Left ventricle myocardium inferior (tissue), 1 donor: Measurements from ENCODE around the gene SLC66A3. TPM values are rescaled to one million over a fixed set of nuclear protein-coding genes. Genes with fewer than 3 reads are reported as not detected.
"Not testable (repeated sequence)": the region's sequence is repeated elsewhere in the genome, so short reads cannot be mapped to it uniquely, and the experiment has no call there.

ENCODE experiments used
- DNase-seq: peaks from one replicate; pipeline ENCODE4 v3.0.0-alpha.2; 2020
- H3K27ac ChIP-seq: fragments of 200-600 bp; replicated peaks from 2 replicates; pipeline ENCODE4 v1.8.0; 2021
- H3K27me3 ChIP-seq: fragments of 200-600 bp; 2 replicates; pipeline ENCODE4 v1.8.0; 2021; ENCODE audit warnings: low read depth
- H3K36me3 ChIP-seq: fragments of 200-600 bp; 2 replicates; pipeline ENCODE4 v1.8.0; 2021
- H3K4me1 ChIP-seq: fragments of 200-600 bp; 2 replicates; pipeline ENCODE4 v1.8.0; 2021
- H3K4me3 ChIP-seq: fragments of 200-600 bp; 2 replicates; pipeline ENCODE4 v1.8.0; 2021; ENCODE audit warnings: mild to moderate bottlenecking, moderate library complexity
- H3K9me3 ChIP-seq: fragments of 200-600 bp; replicated peaks from 2 replicates; pipeline ENCODE4 v1.8.0; 2021
- CTCF ChIP-seq: fragments of 200-600 bp; IDR thresholded peaks from 2 replicates; pipeline ENCODE4 v1.8.0; 2021; ENCODE audit warnings: antibody characterized with exemption, mild to moderate bottlenecking, borderline replicate concordance
- intact Hi-C: fragments of 100-400 bp; cut with micrococcal nuclease; formaldehyde crosslinking; loops from one replicate; pipeline ENCODE4 v1.11.0; 2022
- total RNA-seq: library from RNA; stranded (reverse); fragmentation: NEBNext Ultra II Directional; extraction: Animal tissue kit (Norgen Biotek cat#: 25700); gene quantifications from one replicate; pipeline ENCODE4 v1.2.1, GENCODE V29; 2021
- donor health status: DM: no; HTN: yes; CAD: no; lungs with severe emphysema.

Gene SLC66A3
- total RNA-seq, 1 donor from 2014 or later, result 7.8 TPM

GRCh38 chr2:11160256-11160655 lies 5.0 kb downstream of the SLC66A3 start:
- H3K36me3 ChIP-seq, result peaks cover 5% of the 10 kb centered on the region
- H3K27ac ChIP-seq, result no peak overlapping the region
- H3K27me3 ChIP-seq, result no peaks in the 10 kb centered on the region
- no peaks in the 10 kb centered on the region for H3K9me3 ChIP-seq
- intact Hi-C loops, result no loop called here
- no peak for TF ChIP-seq CTCF
- H3K4me1 ChIP-seq, result peaks cover 19% of the 10 kb centered on the region
- no peak for DNase-seq
- no peak overlapping the region for H3K4me3 ChIP-seq

DNA sequence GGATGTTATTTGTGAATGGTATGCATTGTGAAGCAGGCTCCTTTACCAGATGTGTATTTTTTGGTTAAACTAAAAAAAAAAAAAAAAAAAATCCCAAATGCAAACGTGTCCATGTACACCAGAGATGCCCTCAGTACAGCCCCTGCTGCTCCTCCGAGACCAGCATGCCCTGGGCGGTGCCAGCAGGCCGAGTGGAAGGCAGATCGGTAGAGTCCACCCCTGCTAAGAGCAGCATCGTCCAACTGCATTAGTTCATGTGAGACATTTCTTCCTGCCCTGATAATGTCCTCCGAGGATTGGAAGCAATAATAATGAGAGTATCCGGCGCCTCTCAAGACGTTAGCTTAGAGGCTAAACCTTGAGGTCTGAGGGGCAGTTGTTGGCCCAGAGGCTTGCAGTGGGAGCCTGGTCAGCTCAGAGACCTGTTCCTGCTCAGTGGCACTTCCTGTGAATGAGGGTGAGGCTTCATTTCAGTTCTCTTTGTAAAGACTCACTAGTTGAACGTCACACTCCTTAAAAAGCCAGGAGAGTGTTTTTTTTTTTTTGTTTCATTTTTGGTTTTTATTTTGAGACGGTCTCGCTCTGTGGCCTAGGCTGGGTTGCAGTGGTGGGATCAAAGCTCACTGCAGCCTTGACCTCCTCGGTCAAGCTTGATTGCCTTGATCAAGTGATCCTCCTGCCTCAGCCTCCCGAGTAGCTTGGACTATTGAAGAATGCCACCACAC lies 5.6 kb downstream of the SLC66A3 start:
- H3K27me3 ChIP-seq, result no peaks in the 10 kb centered on the region
- DNase-seq, result no peak

DNA sequence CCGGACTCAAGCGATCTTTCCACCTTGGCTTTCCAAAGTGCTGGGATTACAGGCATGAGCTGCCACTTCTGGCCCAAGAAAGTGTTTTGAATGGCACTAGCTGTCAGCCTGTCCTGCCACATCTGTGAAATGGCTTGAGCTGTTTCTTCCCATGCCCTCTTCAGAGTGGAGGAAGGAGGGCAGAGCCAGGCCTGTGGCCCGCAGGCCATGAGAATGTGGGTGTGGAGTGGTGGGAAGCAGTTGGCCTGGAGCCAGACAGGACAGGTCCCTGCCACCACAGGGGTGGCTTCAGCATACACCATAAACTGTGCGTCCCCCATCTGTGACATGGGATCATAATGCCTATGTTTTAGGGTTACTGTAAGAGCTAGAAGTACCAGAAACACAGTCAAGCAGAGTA lies 6.5 kb downstream of the SLC66A3 start:
- H3K27me3 ChIP-seq, result no peaks in the 10 kb centered on the region
- intact Hi-C loops, result no loop called here
- TF ChIP-seq CTCF, result no peak
- H3K4me3 ChIP-seq, result no peak overlapping the region
- DNase-seq, result no peak
- peaks cover 5% of the 10 kb centered on the region for H3K36me3 ChIP-seq
- H3K4me1 ChIP-seq, result peaks cover 5% of the 10 kb centered on the region
- no peaks in the 10 kb centered on the region for H3K9me3 ChIP-seq
- H3K27ac ChIP-seq, result peak overlapping the region; percentile 43

More for the DNA sequence above, 5.6 kb downstream of the SLC66A3 start:
- intact Hi-C loops, result no loop called here
- no peaks in the 10 kb centered on the region for H3K9me3 ChIP-seq
- no peak for TF ChIP-seq CTCF
- peak overlapping the region; percentile 43 for H3K27ac ChIP-seq
- peaks cover 5% of the 10 kb centered on the region for H3K36me3 ChIP-seq
- no peak overlapping the region for H3K4me3 ChIP-seq
- peaks cover 13% of the 10 kb centered on the region for H3K4me1 ChIP-seq

GRCh38 chr2:11163439-11164317 lies 8.4 kb downstream of the SLC66A3 start:
- Histone ChIP-seq H3K4me3 (no peak overlapping the region), H3K9me3 (no peaks in the 10 kb centered on the region), H3K27me3 (no peaks in the 10 kb centered on the region), H3K27ac (no peak overlapping the region), H3K4me1 (no peaks in the 10 kb centered on the region), H3K36me3 (peaks cover 5% of the 10 kb centered on the region)
- intact Hi-C loops, result no loop called here
- no peak for TF ChIP-seq CTCF
- no peak for DNase-seq

GRCh38 chr2:11165046-11165445 lies 9.8 kb downstream of the SLC66A3 start:
- H3K4me1 ChIP-seq, DNase-seq, H3K27ac ChIP-seq, intact Hi-C loops, H3K9me3 ChIP-seq, H3K4me3 ChIP-seq, H3K36me3 ChIP-seq, H3K27me3 ChIP-seq: not testable (repeated sequence)

DNA sequence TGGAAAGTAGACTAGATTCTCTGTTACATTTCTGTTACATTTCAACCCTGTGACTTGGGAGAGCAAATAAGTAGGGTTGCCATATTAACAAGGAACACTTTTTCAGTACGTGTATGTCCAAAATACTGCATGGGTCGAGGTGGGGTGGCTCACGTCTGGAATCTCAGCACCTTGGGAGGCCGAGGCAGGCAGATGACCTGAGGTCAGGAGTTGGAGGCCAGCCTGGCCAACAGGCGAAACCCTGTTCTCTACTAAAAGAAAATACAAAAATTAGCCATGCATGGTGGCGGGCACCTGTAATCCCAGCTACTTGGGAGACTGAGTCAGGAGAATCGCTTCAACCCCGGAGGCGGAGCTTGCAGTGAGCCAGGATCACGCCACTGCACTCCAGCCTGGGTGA lies 11.2 kb downstream of the SLC66A3 start:
- H3K4me3 ChIP-seq, result no peak overlapping the region
- H3K27me3 ChIP-seq, result no peaks in the 10 kb centered on the region
- no peak overlapping the region for H3K27ac ChIP-seq
- H3K36me3 ChIP-seq, result peaks cover 5% of the 10 kb centered on the region
- no peak for DNase-seq
- H3K9me3 ChIP-seq, result no peaks in the 10 kb centered on the region
- no peaks in the 10 kb centered on the region for H3K4me1 ChIP-seq
- intact Hi-C loops, result no loop called here
- no peak for TF ChIP-seq CTCF
